ENCODE data around the gene LMX1A. TPM values are rescaled to one million over a fixed set of nuclear protein-coding genes. Genes with fewer than 3 reads are reported as not detected.

The LMX1A gene
- total RNA-seq, 2 donors from 2014 or later: 0.28 TPM; not detected in 1

- DNase-seq (ENCODE audit: low spot score): no peak
- no peak for TF ChIP-seq POLR2A (IDR thresholded peaks at IDR 0.05)
- TF ChIP-seq POLR2AphosphoS5 (IDR thresholded peaks at IDR 0.05): no peak
- TF ChIP-seq, protein P1, sequence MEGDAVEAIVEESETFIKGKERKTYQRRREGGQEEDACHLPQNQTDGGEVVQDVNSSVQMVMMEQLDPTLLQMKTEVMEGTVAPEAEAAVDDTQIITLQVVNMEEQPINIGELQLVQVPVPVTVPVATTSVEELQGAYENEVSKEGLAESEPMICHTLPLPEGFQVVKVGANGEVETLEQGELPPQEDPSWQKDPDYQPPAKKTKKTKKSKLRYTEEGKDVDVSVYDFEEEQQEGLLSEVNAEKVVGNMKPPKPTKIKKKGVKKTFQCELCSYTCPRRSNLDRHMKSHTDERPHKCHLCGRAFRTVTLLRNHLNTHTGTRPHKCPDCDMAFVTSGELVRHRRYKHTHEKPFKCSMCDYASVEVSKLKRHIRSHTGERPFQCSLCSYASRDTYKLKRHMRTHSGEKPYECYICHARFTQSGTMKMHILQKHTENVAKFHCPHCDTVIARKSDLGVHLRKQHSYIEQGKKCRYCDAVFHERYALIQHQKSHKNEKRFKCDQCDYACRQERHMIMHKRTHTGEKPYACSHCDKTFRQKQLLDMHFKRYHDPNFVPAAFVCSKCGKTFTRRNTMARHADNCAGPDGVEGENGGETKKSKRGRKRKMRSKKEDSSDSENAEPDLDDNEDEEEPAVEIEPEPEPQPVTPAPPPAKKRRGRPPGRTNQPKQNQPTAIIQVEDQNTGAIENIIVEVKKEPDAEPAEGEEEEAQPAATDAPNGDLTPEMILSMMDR (IDR thresholded peaks at IDR 0.05): no peak
- no peaks in the 10 kb centered on the region for H3K27me3 ChIP-seq (replicated peaks; ENCODE audit: insufficient read depth)
- no peak overlapping the region for H3K27ac ChIP-seq
- no peaks in the 10 kb centered on the region for H3K9me3 ChIP-seq
- WGBS: 69% methylated on average over 3 of the region's 3 CpGs
- H3K4me3 ChIP-seq: no peak overlapping the region
- H3K4me1 ChIP-seq (replicated peaks): no peaks in the 10 kb centered on the region
- no peaks in the 10 kb centered on the region for H3K36me3 ChIP-seq
- intact Hi-C loops (cut with DNase I): no loop called here
Observed at GRCh38 chr1:165254896-165255625, 101.5 kb downstream of the LMX1A start.

- no peak overlapping the region for H3K27ac ChIP-seq
- intact Hi-C loops (cut with DNase I): no loop called here
Observed at GRCh38 chr1:165254376-165254775, 102.1 kb downstream of the LMX1A start.

GRCh38 chr1:165253818-165254254 is 102.7 kb downstream of the LMX1A start:
- DNase-seq (ENCODE audit: low spot score): no peak
- no peaks in the 10 kb centered on the region for H3K9me3 ChIP-seq
- no peaks in the 10 kb centered on the region for H3K27me3 ChIP-seq (replicated peaks; ENCODE audit: insufficient read depth)
- intact Hi-C loops (cut with DNase I): no loop called here
- H3K4me1 ChIP-seq (replicated peaks): no peaks in the 10 kb centered on the region
- H3K36me3 ChIP-seq: no peaks in the 10 kb centered on the region
- H3K4me3 ChIP-seq: no peak overlapping the region
- TF ChIP-seq POLR2A (IDR thresholded peaks at IDR 0.05) (no peak), POLR2AphosphoS5 (IDR thresholded peaks at IDR 0.05) (no peak)
- TF ChIP-seq, protein P1 (IDR thresholded peaks at IDR 0.05): no peak
- WGBS: 67% methylated on average over 2 of the region's 2 CpGs
- no peak overlapping the region for H3K27ac ChIP-seq

More at GRCh38 chr1:165254376-165254775, 102.1 kb downstream of the LMX1A start:
- Histone ChIP-seq H3K9me3 (no peaks in the 10 kb centered on the region), H3K4me1 (replicated peaks) (no peaks in the 10 kb centered on the region), H3K36me3 (no peaks in the 10 kb centered on the region), H3K4me3 (no peak overlapping the region), H3K27me3 (replicated peaks; ENCODE audit: insufficient read depth) (no peaks in the 10 kb centered on the region)
- TF ChIP-seq, protein P1 (IDR thresholded peaks at IDR 0.05): no peak
- TF ChIP-seq POLR2AphosphoS5 (IDR thresholded peaks at IDR 0.05) (no peak), POLR2A (IDR thresholded peaks at IDR 0.05) (no peak)
- 70% methylated on average over 4 of the region's 4 CpGs for WGBS
- no peak for DNase-seq (ENCODE audit: low spot score)

- intact Hi-C loops (cut with DNase I): no loop called here
- Histone ChIP-seq H3K27ac (no peak overlapping the region), H3K27me3 (replicated peaks; ENCODE audit: insufficient read depth) (no peaks in the 10 kb centered on the region), H3K9me3 (no peaks in the 10 kb centered on the region), H3K36me3 (no peaks in the 10 kb centered on the region), H3K4me3 (no peak overlapping the region), H3K4me1 (replicated peaks) (no peaks in the 10 kb centered on the region)
- 73% methylated on average over 5 of the region's 5 CpGs for WGBS
- TF ChIP-seq, protein P1 (IDR thresholded peaks at IDR 0.05): no peak
- no peak for TF ChIP-seq POLR2A (IDR thresholded peaks at IDR 0.05)
- DNase-seq (ENCODE audit: low spot score): no peak
Observed at GRCh38 chr1:165248969-165249571, 107.4 kb downstream of the LMX1A start.

DNA sequence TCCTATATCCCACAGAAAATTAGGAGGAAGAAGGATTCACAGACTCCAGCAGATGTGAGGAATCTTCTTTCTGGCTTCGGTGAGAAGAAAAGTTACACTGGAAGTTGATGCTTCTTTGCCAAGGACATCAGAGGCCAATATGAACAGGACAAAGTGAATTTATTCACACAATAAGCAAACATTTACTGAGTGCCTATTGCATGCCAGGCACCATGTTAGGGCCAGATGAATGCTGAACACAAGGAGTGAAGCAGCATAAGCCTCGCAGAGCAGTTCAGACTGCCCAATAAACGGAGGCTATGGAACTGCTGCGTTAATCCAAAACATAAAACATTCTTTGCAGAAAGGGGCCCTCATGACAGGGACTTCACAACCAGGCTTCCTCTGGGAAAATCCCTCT is 114.6 kb downstream of the LMX1A start:
- no peak for DNase-seq (ENCODE audit: low spot score)
- no peak overlapping the region for H3K27ac ChIP-seq
- H3K36me3 ChIP-seq: no peaks in the 10 kb centered on the region
- H3K4me1 ChIP-seq (replicated peaks): no peaks in the 10 kb centered on the region
- TF ChIP-seq, protein P1 (IDR thresholded peaks at IDR 0.05): no peak
- TF ChIP-seq POLR2A (IDR thresholded peaks at IDR 0.05): no peak
- TF ChIP-seq POLR2AphosphoS5 (IDR thresholded peaks at IDR 0.05): no peak
- H3K9me3 ChIP-seq: no peaks in the 10 kb centered on the region
- intact Hi-C loops (cut with DNase I): no loop called here
- 25% methylated on average over 4 of the region's 4 CpGs for WGBS
- no peak overlapping the region for H3K4me3 ChIP-seq
- H3K27me3 ChIP-seq (replicated peaks; ENCODE audit: insufficient read depth): no peaks in the 10 kb centered on the region

All from prostate gland (tissue), 2 donors.